ENCODE data around the gene CC2D2A.

The CC2D2A gene

DNA sequence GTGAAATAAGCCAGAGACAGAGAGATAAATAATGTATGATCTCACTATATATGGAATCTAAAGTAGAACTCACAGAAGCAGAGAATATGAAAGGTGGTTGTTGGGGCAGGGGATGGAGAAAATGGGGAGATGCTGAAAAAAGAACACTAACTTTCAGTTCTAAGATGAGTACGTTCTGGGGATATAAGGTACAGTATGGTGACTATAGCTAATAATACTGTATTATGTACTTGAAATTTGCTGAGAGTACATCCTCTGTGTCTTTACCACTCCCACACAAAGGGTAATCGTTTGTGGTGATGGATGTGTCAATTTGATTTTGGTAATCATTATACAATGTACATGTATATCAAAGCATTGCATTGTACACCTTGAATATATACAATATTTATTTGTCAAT, 178.9 kb downstream of the CC2D2A start:
- DNase-seq (ENCODE audit: low read depth) = no peak

- DNase-seq (ENCODE audit: low read depth) = peak; percentile 53
Observed at GRCh38 chr4:15649914-15650545, 180.3 kb downstream of the CC2D2A start.
